Hepatocyte (in vitro differentiated cells): Measurements from ENCODE around the gene UBE2J2. TPM values are rescaled to one million over a fixed set of nuclear protein-coding genes. Genes with fewer than 3 reads are reported as not detected.

Source experiments
- DNase-seq: peaks from one replicate; pipeline ENCODE4 v3.0.0-alpha.2; 2016; ENCODE audit warnings: low spot score
- H2AFZ ChIP-seq: fragments of 200-600 bp; sonication (generic); 2 replicates; pipeline ENCODE4 v1.6.0; 2016; ENCODE audit warnings: antibody characterized with exemption, mild to moderate bottlenecking
- H3K27ac ChIP-seq: fragments of 200-600 bp; sonication (generic); 2 replicates; pipeline ENCODE4 v1.5.1; 2016; ENCODE audit warnings: mild to moderate bottlenecking
- H3K27me3 ChIP-seq: fragments of 200-600 bp; sonication (generic); 2 replicates; pipeline ENCODE4 v1.6.1; 2016
- H3K36me3 ChIP-seq: fragments of 200-600 bp; sonication (generic); replicated peaks from 2 replicates; pipeline ENCODE4 v1.5.1; 2016; ENCODE audit warnings: low read depth; ENCODE audit not compliant: insufficient read depth
- H3K4me1 ChIP-seq: fragments of 200-600 bp; sonication (generic); 2 replicates; pipeline ENCODE4 v1.5.1; 2016; ENCODE audit warnings: mild to moderate bottlenecking, moderate library complexity; ENCODE audit not compliant: insufficient read depth
- H3K4me2 ChIP-seq: fragments of 200-600 bp; sonication (generic); 2 replicates; pipeline ENCODE4 v1.6.0; 2016
- H3K4me3 ChIP-seq: fragments of 200-600 bp; sonication (generic); 2 replicates; pipeline ENCODE4 v1.5.1; 2016; ENCODE audit warnings: mild to moderate bottlenecking
- H3K79me2 ChIP-seq: fragments of 200-600 bp; sonication (generic); 2 replicates; pipeline ENCODE4 v1.6.0; 2017; ENCODE audit warnings: mild to moderate bottlenecking
- H3K9me2 ChIP-seq: fragments of 200-600 bp; sonication (generic); replicated peaks from 2 replicates; pipeline ENCODE4 v1.6.0; 2017; ENCODE audit warnings: mild to moderate bottlenecking; ENCODE audit not compliant: insufficient read depth
- H3K9me3 ChIP-seq: fragments of 200-600 bp; sonication (generic); 2 replicates; pipeline ENCODE4 v1.5.1; 2016; ENCODE audit warnings: low read depth, mild to moderate bottlenecking
- H4K20me1 ChIP-seq: fragments of 200-600 bp; sonication (generic); 2 replicates; pipeline ENCODE4 v1.6.0; 2016; ENCODE audit warnings: mild to moderate bottlenecking; ENCODE audit not compliant: insufficient read depth, poor library complexity, severe bottlenecking
- CTCF ChIP-seq: fragments of 200-600 bp; sonication (generic); IDR thresholded peaks from 2 replicates; pipeline ENCODE4 v1.5.1; 2016; ENCODE audit warnings: antibody characterized with exemption, mild to moderate bottlenecking; ENCODE audit not compliant: poor library complexity
- EZH2 ChIP-seq: fragments of 200-600 bp; sonication (generic); IDR thresholded peaks from 2 replicates; pipeline ENCODE4 v1.6.1; 2016; ENCODE audit warnings: antibody characterized with exemption, mild to moderate bottlenecking, borderline replicate concordance
- EZH2phosphoT487 ChIP-seq: fragments of 200-600 bp; sonication (generic); IDR thresholded peaks from one replicate; pipeline ENCODE4 v1.6.1; 2018; ENCODE audit warnings: antibody characterized with exemption, mild to moderate bottlenecking, low read depth, moderate library complexity; ENCODE audit not compliant: unreplicated experiment, severe bottlenecking
- WGBS: methylation state at CpG from one replicate; pipeline ENCODE4 v1.1.6; 2016; ENCODE audit warnings: low lambda C conversion rate; ENCODE audit errors: missing lambda C conversion rate; 5-methylcytosine and 5-hydroxymethylcytosine counted together
- polyA plus RNA-seq: library from polyadenylated mRNA; unstranded; fragments of >200 nt; fragmentation: Nextera tagmentation; extraction: Ambion mirVana; gene quantifications from 2 replicates; pipeline ENCODE4 v1.2.1, GENCODE V29; 2016
- total RNA-seq: library from RNA; depleted of rRNA; stranded (reverse); fragments of >200 nt; gene quantifications from 2 replicates; pipeline ENCODE4 v1.2.3, GENCODE V29; 2014

Gene UBE2J2
- total and polyA plus RNA-seq, 2 experiments from 2014 or later, result 31.7 to 66.7 TPM

DNA sequence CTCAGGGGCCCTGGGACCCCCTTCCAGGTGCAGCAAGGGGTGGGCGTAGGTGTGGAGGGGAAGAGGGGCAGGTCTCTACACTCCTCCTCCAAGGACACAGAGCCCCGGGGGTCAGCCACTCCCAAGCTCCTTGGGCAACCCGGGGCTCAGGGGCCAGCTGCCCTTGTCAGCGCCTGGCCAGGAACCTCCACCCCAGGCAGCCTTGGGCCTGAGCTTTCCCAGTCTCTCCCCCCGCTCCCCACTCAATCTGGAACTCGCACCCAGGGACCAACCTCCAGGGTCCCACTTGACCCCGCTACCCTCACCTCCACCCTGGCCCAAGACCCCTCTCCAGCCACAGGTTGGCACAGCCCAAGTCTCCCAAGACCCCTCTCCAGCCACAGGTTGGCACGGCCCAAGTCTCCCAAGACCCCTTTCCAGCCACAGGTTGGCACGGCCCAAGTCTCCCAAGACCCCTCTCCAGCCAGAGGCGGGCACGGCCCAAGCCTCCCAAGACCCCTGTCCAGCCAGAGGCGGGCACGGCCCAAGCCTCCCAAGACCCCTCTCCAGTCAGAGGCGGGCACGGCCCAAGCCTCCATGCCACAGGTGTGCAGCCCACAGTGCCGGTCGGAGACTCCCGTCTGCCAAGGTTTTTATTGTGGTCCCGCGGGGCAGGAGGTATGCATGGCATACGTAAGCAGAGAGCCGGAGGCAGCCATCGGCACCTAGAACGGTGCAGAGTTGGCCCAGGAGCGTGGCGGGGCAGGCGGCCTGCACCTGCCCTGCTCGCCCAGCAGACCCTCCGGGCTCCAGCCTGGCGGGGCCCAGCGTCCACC lies 62.7 kb downstream of the UBE2J2 start:
- TF ChIP-seq EZH2 (no peak), EZH2phosphoT487 (no peak), CTCF (no peak)
- DNase-seq, result no peak
- no peaks in the 10 kb centered on the region for H3K79me2 ChIP-seq
- no peaks in the 10 kb centered on the region for H3K9me3 ChIP-seq
- H3K4me2 ChIP-seq, result no peak overlapping the region
- H4K20me1 ChIP-seq, result no peaks in the 10 kb centered on the region
- H3K4me3 ChIP-seq, result no peak overlapping the region
- WGBS, result 95% methylated on average over 29 of the region's 31 CpGs
- peaks cover 17% of the 10 kb centered on the region for H3K27me3 ChIP-seq
- no peaks in the 10 kb centered on the region for H3K36me3 ChIP-seq
- H3K9me2 ChIP-seq, result no peaks in the 10 kb centered on the region
- peaks cover 16% of the 10 kb centered on the region for H3K4me1 ChIP-seq
- H3K27ac ChIP-seq, result no peak overlapping the region
- no peak overlapping the region for H2AFZ ChIP-seq

GRCh38 chr1:1208713-1209433 lies 64.8 kb downstream of the UBE2J2 start:
- Histone ChIP-seq H3K27me3 (peaks cover 23% of the 10 kb centered on the region), H3K4me3 (no peak overlapping the region), H3K36me3 (no peaks in the 10 kb centered on the region), H3K27ac (no peak overlapping the region), H3K4me2 (peak overlapping the region; percentile 59), H3K9me2 (no peaks in the 10 kb centered on the region), H3K9me3 (no peaks in the 10 kb centered on the region), H3K79me2 (no peaks in the 10 kb centered on the region), H3K4me1 (peaks cover 17% of the 10 kb centered on the region), H4K20me1 (no peaks in the 10 kb centered on the region), H2AFZ (no peak overlapping the region)
- 88% methylated on average over 23 of the region's 38 CpGs for WGBS
- TF ChIP-seq EZH2phosphoT487 (no peak), CTCF (no peak), EZH2 (no peak)
- no peak for DNase-seq

DNA sequence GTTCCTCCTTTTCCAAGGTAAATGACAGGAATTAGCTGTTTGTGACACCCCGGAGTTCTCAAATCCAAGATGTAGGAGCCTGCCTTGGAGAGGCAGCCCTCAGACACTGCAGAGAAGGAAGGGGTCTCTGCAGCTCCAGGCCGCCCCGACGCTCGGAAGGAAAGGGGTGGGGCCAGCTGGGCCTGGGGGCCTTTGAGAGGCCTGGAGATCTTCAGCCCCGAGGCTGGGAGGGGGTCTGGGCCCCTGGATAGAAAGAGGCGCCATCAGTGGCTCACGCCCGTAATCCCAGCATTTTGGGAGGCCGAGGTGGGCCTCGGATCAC lies 66.1 kb downstream of the UBE2J2 start:
- no peaks in the 10 kb centered on the region for H3K79me2 ChIP-seq
- no peaks in the 10 kb centered on the region for H3K9me2 ChIP-seq

More for the DNA sequence above, 66.1 kb downstream of the UBE2J2 start:
- TF ChIP-seq EZH2 (no peak), CTCF (no peak), EZH2phosphoT487 (no peak)
- Histone ChIP-seq H3K4me1 (peaks cover 17% of the 10 kb centered on the region), H3K36me3 (no peaks in the 10 kb centered on the region), H3K27me3 (peaks cover 23% of the 10 kb centered on the region), H2AFZ (no peak overlapping the region), H3K9me3 (no peaks in the 10 kb centered on the region), H4K20me1 (no peaks in the 10 kb centered on the region), H3K27ac (no peak overlapping the region), H3K4me3 (no peak overlapping the region), H3K4me2 (no peak overlapping the region)
- DNase-seq, result no peak
- WGBS, result 88% methylated on average over 9 of the region's 11 CpGs
